Stimulated activated CD4-positive, alpha-beta T cell treated with anti-CD3 and anti-CD28 coated beads, Interleukin-2, amount 100 ng/mL, for 4 hours (primary cell): Measurements from ENCODE around the gene DYSF.

Experiments used
- DNase-seq: peaks from one replicate; pipeline ENCODE4 v3.0.0-alpha.2; 2020; ENCODE audit warnings: low read depth

The DYSF gene

GRCh38 chr2:71734620-71735019 lies 281.3 kb downstream of the DYSF start:
- DNase-seq, result no peak

GRCh38 chr2:71735676-71736075 lies 282.3 kb downstream of the DYSF start:
- DNase-seq, result no peak
